GM19438 (cell line): Measurements from ENCODE around the gene MYOF.
"Not testable (repeated sequence)": the region's sequence is repeated elsewhere in the genome, so short reads cannot be mapped to it uniquely, and the experiment has no call there.

Experiments used
- ATAC-seq: cut with Tn5 transposase; IDR thresholded peaks from one replicate; pipeline ENCODE4 v1.9.1; 2021; ENCODE audit warnings: low read depth; ENCODE audit not compliant: unreplicated experiment

Gene MYOF

DNA sequence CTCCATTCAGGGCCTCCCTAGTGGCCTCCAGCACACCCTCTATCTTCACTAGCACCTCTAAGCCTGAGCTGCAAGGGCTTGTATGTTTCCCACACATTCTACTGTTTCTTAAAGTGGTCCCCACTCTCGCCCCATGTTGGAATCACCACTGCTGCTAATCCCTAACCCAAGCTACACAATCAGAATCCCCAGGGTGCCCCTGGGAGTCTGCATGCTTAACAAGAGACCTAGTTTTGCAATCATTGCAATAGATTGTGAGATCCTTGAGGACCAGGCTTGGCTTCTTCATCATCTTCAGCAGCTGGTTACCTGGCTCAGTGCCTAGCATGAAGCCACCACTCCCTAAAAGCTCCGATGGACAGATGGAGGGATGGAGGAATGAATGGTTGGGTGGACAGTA lies 113.9 kb downstream of the MYOF start:
- no peak for ATAC-seq

DNA sequence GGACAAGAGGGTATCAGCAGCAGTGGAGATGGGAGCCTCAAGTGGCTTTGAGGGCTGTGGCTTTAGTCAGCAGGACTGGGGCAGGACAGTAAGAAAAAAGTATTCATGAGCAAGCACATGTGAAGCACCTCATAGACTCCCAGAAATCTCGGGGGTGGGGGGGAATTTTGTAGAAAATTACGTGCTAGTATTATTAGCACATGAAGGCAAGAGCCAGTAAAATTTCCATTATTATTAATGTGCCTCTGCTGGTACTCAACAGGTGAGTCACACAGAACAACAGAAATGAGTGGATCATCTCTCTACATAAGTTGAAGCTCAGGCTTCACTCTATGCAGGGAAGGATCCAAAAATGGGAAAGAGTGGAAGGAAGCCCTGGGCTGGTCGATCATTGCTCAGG lies 114.5 kb downstream of the MYOF start:
- ATAC-seq, result no peak

DNA sequence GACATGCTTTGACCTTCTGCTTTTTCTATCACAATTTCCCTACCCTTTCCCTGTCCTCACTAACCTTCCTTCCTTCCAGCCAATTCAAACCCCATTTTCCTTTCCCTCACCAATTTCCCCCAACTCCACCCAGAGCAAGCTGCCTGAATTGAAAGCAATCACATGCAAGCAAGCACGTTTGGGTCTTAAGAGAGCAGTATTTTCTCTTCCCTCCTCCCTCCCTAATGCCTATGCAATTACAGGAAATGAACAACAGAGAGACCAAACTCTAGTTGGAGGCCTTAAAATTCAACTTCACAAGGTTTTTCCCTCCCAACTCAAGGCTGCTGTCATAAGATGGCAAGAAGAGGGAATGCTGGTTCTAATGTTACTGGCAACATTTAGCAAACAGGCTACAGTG lies 117.2 kb downstream of the MYOF start:
- ATAC-seq, result no peak

DNA sequence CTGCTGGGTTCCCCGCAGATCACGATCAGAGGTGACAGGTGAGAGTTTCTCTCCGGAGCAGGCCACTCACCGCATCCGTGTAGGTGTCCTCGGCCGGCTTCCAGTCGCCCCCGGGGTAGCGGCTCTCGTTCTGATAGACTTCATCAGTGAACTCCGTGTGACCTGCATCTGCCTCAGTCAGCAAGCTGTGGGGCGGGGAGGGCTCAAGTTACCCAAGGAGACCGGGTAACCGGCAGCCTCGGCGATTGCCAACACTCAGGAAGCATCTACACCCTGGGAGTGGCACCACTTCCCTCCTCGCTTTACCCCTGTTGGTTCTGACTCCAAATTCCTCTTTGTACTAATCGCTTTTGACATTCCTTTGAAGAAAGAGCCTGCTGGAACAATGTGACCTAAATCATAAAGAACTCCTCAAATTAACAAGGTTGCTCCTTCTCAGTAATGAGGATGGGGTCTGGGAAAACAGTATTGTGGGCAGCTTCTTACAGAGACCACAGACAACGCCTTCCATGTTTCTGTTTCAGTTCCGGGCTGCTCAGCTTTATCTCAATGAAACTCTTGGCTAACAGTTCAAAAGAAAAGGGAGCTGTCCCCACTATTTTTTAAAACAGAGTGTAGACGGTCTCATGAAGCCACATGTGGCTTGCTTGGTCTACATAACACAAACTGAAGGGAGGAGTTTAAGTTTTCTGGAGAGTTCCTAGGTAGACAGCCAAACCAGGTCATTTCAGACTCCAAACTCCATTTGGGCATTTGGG lies 118.1 kb downstream of the MYOF start:
- no peak for ATAC-seq

DNA sequence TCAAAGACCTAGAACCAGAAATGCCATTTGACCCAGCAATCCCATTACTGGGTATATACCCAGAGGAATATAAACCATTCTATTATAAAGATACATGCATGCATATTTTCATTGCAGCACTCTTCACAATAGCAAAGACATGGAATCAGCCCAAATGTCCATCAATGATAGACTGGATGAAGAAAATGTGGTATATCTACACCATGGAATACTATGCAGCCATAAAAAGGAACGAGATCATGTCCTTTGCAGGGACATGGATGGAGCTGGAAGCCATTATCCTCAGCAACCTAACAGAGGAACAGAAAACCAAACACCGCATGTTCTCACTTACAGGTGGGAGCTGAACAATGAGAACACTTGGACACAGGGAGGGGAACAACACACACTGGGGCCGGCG lies 123.7 kb downstream of the MYOF start:
- not testable (repeated sequence) for ATAC-seq

DNA sequence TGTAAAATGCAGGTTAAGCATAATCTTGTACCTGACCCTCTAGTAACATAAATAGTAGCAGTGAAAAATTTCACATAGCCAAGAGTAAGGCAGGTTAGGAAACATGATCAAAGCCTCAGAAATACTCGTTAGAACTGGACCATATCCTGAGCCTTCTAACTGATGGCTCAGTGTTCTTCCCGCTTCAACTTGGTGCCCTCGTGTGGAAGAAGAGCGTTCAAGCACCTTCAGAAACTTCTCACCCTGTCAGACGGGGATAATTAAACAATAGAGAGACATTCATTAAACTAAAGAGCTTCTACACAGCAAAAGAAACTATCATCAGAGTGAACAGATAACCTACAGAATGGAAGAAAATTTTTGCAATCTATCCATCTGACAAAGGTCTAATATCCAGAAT lies 124.5 kb downstream of the MYOF start:
- no peak for ATAC-seq

DNA sequence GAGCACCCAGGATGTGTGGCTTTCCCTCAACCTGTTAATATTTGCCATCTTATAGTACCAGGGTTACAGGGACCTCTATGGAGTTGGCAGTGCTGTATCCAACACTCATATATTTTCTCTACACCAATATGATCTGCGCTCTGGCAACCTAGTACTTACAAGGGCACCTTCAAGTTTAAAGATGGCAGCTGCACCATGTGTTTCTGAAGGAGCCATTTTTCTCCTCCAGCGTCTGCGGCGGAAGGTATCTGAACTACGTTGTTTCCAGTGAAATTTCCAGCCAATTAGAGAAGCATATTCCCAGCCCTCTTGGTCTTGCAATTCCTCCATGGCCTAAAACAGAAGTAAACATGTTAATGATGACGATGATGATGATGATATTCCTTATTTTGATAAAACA lies 125.6 kb downstream of the MYOF start:
- no peak for ATAC-seq

DNA sequence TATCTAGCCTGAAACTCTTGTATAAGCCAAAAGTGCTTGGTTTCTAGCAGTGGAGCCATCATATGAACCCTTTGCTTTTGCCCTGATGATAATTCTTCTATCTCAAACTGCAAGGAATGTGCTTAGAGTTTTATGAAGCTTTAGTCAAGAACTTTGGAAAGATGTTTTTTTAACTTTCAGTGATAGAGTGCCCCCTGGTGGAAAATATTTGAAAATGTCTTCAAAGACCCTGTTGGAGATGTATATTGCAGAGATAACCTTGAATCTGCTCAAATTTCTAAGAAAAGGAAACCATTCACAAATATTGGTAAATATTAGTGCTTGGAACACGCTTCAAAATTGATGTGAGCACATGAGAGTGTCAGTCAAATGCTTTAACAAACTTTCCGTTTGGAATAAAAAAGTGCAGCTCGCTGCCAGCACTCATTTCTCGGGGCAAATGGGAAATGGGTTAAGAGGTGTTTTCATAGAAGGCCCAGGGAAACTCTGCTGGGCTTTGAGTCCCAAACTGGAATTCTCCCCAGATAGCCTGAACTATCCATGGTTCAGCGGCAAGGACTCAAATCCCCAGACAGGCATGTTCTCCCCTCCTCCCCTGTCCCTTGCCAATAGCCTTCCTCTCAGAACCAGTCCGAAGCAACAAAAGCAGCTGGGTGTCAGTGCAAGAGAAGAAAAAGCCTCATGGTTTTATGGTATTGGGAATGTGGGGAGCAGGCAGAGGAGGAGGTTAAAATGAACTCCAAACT lies 129.3 kb downstream of the MYOF start:
- no peak for ATAC-seq

DNA sequence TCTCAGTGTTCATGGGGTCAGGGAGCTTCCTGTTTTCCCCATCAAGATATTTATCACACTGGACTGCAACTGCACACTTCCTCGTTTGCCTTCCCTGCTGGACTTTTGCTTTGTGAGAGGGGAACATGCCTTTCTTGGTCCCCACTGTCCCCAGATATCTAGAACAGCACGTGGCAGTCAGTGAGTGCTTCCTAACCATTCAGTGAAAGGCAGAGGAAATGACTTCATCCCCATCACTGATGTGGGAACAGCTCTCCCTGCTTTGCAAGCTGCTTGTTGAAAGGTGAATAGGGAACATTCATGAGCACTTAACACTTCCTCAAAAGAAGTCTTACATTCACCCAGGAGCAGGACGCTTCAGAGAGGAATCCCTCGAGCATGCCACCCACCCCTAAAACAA lies 135.4 kb downstream of the MYOF start:
- no peak for ATAC-seq

DNA sequence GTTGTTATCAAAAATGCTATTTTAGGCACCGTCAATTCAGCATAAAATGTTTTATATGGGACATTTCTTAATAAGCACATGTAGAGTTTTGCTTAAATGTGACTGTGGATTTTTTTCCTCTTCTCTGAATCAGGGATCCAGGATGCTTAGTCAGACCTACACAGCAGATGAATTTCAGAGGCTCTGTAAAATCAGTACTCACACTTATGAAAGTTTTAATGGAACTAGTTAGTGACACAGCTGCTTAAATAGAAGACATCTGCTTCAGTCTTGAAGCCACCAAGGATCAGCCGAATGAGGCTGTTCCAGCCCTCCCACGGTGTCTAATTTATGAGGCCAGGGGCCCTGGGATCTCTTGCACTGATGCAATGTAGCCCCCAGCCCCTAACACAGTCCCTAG lies 136.0 kb downstream of the MYOF start:
- no peak for ATAC-seq

DNA sequence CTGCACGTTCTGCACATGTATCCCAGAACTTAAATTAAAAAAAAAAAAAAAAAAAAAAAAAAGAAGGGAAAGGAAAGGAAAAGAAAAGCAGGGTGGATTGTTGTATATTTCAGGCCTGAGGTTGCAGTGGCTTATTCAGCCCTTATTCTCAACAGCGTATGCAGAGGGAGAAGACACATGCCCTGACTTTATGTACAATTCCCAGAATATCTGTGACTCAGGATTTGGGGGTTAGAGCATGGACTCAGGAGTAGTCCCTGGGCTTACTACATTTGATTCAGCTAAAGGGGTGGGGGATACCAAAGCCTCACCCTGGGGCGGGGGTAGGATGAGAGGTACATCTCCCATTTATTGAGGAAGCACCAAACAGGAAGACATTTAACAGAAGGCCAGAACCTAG lies 137.4 kb downstream of the MYOF start:
- no peak for ATAC-seq

DNA sequence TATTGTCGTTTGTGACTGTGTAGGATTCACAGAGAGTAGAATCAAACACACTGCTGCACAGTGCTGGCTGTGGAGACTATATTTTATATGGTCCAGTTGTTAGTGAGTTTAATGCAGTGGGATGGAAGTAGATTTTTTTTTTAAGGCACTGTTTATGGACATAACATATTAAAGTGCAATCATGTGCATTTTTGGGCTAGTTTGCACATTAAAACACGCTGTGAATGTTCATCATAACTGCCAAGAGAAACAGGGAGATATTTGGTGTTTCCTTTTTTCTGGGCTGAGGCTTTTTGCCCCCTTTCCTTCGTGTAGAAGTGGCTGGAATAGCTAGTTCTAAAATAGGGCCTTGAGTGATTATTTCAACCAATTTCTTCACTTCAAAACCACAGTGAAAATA lies 139.2 kb downstream of the MYOF start:
- ATAC-seq, result no peak

DNA sequence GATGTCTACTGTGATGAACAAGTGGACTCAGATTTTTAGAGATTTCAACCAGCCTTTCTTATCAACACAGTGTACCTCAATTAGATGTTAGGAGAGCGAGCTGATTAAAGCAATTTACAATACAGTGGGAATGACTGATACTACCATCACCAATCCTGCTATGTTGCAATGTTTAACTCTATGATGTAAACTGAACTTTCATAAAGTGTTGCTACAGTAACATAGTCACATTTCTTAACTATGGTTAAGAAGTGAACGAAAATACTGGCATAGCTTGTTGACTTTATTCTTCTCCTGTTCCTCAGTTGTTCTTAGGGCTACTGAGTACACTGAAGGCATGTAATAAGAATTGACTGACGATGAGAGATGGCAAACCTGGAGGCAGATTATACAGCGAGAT lies 139.8 kb downstream of the MYOF start:
- ATAC-seq, result no peak

DNA sequence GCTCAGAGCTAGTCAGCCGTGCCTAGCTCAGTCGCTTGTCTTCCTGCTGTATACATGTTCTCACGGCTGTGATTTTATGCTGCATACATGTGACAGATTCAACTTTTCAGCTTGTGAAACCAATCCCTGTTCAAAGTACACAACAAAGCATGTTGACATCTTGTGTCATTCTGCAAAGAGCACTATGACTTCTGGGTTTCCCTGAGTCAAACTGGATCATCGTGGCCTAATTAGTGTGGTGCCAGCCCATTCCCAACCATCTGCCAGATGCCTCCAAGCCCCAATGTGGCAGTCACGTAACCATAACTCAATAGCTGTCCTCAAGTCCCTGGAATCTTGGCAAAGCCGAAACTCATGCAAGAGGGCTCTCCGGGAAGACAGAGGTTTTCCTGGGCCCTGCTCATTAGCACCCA lies 144.8 kb downstream of the MYOF start:
- ATAC-seq, result no peak

DNA sequence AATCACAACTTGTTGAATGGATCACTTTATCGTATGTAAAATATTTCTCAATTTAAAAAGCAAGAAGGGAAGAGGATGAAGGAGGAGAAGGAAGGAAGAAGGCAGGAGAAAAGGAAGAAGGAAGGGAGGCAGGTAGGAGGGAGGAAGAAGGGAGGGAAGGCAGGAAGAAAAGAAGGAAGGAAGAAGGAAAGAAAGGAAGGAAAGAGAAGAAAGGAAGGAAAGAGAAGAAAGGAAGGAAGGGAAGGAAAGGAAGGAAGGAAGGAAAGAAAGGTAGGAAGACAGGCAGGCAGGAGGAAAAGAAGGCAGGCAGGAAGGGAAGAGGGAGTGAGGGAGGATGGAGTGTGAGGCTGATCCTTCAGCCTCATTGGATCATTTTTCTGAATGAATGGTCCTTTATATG lies 145.5 kb downstream of the MYOF start:
- ATAC-seq, result no peak

DNA sequence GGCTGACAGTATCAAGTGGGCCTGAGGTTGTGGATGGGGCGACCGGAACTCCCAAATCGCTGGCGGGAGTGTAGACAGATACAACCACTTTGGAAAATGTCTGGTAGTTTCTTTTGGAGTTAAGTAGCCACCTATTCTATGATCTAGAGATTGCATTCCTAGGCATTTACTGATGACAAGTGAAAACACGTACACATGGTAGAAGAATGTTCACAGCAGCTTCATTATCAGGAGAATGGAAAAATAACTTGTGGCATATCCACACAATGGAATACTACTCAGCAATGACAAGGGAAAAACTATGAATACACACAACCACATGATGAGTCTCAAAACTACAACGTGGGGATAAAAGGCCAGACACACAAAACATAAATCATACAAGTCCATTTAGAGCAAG lies 146.0 kb downstream of the MYOF start:
- ATAC-seq, result no peak

DNA sequence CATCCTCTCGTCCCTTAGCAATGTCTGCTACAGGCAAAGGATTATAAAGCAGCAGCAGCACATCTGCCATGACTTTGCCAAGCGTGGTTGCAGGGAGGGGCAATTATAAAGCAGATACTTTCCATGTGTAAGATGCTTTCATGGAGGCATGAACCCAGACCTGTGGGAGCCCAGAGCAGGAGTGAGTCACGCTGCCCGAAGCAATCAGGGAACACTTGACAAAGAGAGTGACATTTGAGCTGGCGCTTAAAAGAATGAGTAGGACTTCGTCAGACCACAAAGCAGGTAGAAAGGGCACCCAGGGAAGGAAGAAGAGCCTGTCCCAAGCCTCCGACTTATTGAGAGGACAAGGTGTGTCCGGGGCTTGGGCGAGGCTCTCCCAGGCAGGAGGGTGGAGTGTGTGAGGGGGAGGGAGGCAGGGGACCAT lies 147.2 kb downstream of the MYOF start:
- no peak for ATAC-seq

DNA sequence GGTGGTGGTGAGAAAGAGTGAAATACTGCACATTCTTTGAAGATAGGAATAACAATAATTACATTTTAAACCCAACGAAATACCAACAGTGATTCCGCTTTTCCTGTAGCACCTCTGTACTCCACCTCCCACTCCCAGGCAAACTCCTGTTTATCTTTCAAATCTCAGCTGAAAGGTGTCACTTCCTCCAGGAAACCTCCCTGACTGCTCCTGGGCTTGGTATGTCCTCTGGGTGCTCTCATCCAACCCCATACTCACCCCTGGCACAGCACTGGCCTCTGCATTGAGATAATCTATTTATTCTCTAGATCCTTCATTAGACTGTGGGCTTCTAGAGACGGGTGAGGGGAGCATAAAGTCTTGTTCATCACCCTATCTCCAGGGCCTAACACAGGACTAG lies 148.0 kb downstream of the MYOF start:
- ATAC-seq, result no peak

DNA sequence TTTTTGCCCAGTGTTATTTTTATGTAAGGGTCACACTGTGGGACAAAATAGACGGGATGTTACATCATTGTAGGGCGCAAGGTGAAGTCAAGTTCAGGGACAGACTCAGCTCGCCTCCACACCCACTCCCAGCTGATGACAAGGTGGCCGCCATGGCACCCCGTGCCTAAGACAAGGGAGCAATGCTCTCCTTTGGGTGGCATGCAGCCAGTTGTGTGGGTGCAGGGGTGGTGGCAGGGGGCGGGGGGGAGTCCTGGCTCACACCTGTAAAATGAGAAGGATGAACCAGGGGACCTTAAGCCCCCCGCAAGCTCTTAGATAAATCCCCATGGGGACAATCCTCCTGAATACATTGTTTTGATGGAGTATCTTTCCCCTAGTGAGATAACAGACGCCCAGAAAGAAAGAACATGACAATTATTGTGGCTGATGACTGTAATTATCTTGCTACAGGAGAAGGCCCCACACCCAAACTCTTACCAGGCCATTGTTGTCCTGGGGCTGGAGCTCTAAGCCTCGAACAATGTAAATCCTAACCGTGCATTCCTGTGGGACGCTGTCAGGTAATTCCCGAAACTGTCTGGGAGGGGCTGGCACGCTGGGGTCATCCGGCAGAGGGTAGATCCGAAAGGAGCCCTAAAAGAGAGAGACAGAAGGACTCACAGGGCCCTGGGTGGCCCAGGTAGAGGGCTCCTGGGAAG lies 148.7 kb downstream of the MYOF start:
- ATAC-seq, result no peak

DNA sequence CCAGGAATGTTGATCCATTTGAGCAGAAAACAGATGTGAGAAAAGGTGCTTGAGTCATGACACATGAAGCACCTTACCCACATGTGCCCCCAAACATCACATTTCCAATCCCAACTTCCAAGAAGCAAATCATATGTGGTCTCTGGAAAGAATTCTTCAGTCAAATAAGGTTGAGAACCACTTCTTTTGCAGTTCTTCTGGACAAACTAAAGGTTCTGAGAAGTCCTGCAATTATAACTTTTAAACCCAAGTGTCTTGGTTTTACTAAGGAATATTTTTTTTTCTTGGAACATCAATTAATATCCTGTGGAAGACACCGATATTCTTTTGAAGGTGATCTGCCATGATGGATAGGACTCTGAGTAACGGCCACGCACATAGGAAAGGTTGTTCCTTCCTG lies 151.3 kb downstream of the MYOF start:
- no peak for ATAC-seq

DNA sequence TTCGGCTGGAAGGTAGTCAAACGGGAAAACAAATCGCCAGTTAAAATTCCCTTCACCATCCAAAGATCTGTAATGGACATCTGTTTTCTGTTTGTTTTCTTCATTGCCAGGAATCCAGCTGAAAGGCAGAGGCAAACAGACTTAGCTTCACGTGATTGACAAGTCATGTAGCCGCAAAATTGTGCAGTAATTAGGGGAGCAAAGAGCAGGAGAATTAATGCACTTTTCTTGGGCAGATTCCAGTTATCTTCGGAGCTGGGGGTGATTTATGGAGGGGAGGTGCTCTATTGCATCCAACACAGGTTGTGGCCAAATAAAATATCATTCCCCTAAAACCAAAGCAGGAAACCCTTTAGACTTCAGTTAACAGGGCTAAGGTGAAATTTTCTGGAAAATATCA lies 162.2 kb downstream of the MYOF start:
- ATAC-seq, result no peak

DNA sequence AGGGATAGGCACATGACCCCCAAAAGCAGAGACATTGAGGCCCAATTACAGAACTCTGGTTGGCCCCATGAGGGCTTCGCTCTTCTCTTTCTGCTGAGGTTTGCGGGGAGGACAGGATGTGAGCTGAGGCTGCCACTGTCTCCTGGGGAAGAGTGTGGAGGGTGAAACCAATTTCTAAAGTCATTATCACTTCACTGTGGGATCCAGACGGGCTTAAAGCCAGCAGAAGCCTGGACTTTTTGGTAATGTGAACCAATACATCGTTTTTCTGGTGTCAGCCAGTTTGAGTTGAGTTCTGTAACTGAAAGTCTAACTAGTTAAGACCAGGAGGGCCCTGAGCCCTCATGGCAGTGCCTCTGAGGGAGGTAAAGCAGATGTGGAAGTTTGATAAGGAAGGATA lies 163.0 kb downstream of the MYOF start:
- no peak for ATAC-seq
